Measurements from ENCODE around the gene CALM1.
"Not testable (repeated sequence)": the region's sequence is repeated elsewhere in the genome, so short reads cannot be mapped to it uniquely, and the experiment has no call there.

The CALM1 gene

DNA sequence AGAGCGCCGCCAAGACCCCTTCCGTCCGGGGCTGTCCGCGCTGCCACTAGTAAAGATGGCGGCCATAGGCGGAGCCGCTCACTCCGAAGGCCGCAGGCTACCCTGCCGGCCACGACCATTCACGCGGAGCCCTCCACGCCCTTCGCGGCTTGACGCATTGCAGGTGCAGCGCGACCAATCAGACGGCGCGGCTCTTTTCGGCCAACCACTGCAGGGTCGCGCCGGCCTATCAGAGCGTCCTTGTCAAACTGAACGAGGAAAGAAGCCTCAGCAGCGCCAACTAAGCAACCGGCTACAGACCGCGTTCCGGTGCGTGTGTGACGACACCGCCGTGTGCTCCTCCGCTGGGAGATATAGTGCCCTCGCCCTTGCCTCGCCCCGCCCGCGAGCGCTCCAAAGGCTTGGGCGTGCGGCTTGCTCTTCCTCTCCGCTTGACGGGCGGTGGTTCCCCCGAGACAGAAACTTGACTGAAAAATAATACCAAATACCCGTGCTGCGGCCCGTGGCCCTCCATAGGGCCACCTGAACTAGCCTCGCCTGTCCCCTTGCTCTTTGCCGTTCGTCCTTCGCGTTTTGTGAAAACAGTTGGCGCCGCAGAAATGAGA is 13.6 kb upstream of the CALM1 start:
- DNase-seq: peak; percentile 73 to 100 (median 99)

DNA sequence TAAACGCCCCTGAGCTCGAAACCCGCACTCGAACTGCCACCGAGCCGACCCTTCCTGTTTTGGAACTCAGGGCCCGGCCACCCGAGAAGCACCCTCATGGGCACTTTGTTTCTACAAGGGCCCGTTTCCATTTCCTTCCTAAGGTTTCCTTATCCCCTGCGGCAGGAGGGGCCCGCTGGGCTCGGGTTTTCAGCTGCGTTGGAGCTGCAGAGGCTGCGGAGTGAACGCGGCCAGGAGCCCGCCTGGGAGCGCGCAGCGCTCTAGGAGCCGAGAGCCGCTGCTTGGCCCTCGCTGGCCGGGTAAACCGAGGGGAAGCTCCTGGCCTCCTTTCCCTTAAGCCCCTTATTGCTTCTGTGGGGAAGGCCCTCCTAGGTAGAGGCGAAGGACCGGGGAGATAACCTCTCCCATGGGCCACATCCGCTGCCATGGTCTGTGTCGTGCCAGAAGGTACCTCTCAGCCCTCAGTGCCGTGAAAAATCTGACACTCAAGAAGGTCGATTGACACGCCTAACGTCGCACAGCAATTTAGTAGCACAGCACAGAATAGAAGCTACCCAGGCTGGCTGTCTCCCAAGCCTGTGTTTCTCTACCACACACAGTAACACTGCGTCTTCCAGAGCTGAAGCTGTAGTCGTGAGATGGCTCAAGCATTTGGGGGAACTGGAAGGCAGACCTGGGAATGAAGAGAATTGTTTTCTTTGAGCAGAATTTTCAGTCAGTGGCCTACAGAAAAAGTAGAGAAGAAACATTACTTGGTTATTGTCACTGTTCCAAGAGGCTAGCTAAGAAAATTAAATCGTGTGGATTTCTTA is 12.9 kb upstream of the CALM1 start:
- peak in 42 of 51 donors; percentile 22 to 87 (median 64) for DNase-seq

DNA sequence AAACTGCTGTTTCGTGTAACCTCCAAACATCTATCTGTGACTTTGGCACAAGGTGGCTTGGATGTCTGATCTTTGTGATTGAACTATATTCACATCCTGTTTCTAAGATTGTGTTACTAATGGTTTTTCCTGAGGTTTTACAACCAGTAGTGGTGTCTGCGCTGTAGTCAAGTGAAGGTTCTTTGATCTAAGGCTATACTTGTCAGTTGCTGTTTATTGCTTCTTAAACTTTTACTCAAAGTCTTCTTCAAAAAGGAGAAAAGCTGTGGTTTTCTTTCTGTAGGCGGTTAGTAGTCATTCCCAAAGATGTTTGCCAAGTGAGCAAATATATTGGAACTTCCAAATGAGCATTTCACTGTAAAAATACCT is 12.3 kb upstream of the CALM1 start:
- no peak for DNase-seq

DNA sequence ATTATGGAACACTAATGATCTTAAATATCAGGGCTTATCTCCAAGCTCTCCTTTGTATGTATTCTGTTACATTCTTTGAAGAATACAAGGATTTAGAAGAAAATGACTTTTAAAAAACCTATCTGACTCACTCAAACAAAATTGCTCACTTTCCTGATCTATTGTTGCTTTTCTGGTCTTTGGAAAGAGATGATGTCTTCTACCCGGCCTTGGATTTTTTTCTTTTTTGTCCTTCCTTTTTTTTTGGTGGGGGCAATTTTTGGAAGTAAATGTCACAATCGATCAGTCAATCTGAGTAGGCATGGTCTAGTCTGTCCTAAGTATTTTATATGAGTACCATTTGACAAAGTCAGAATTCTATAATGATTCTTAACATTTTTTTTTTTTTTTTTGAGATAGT is 10.5 kb upstream of the CALM1 start:
- DNase-seq: no peak

DNA sequence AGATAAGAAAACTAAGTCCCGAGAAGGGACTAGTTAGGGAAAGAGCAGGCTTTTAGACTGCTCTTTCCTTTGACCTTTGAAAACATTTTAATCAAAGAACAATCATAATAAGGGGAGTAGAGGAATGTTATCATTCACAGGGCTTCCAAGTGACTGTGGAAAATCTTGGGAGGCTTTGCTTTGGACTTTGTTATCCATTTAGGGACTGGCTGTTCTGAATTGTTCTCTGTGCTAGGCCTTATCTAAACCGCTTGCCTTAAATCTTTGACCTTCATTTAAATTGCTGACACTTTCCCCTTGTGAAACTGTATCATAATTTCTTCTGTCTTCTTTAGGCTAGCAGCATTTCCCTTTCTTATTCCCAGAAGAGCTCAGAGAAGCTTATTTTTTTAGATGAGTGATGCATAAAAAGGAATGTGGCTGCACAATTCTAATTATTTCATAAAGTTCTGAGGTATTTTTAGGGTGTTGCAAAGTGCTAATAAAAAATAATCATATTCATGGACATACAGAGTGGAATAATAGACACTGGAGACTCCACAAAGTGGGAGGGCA is 9.5 kb upstream of the CALM1 start:
- no peak for DNase-seq

DNA sequence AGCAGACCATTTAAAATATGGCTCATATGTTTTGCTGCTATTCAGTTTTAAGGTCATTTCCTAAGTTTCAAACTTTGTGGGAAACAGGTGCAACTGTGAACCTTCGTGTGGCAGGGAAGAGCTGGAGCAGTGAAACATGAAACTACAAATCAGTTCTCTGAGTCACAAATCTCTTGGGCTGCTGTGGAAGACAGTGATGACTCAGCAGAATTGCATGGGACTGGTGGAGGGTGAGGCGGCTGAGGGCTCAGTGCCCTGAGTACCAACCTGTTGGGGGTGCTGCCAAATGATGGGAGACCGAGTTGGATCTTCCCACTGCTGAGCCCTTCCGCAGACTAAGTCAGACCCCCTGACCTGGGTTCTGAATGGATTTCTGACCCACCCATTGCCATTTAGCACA is 8.4 kb upstream of the CALM1 start:
- no peak for DNase-seq

DNA sequence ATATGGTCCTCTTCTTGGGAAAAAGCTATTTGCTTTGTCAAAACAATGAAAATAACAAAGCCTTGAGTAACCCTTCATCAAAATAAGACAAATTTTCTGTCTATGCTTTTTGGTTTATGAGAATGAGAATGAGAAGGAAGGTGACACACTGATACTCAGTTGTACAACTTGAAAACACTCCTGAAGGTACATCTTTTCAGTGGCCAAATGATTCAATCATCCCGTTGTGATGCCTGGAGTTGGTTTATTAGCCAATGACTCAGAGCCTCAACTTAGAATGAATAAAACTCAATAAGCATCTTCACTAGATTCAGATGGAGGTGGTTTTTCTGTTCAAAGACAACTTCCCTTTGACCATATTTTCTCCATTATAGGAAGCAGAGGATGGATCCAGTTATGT is 7.8 kb upstream of the CALM1 start:
- no peak for DNase-seq

DNA sequence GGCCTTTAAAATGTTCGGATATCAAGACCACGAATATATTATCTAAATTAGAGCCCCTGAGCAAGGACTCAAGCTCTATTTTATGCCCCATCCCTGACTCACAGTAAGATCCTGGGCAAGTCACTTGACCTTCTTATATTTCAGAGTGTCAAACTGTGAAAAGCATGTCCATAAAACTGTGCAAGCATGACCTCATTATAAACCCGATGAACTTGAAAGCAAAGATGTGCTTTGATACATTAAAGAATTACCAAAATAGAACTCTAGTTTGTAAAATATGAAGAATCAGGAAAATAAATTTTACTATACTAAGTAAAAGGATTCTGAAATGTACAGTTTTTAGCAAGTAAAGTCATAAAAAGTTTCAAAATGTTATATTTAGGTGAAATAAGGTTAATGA is 2.9 kb upstream of the CALM1 start:
- no peak for DNase-seq

DNA sequence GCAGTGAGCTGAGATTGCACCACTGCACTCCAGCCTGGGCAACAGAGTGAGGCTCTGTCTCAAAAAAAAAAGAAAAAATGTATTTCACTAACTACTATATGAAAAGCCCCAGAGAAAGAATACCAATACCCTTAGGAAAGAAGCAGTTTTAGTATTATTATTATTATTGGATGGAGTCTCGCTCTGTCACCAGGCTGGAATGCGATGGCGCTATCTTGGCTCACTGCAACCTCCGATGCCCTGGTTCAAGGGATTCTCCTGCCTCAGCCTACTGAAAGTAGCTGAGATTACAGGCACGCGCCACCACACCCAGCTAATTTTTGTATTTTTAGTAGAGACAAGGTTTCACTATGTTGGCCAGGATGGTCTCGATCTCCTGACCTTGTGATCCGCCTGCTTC is 2.0 kb upstream of the CALM1 start:
- not testable (repeated sequence) for DNase-seq

DNA sequence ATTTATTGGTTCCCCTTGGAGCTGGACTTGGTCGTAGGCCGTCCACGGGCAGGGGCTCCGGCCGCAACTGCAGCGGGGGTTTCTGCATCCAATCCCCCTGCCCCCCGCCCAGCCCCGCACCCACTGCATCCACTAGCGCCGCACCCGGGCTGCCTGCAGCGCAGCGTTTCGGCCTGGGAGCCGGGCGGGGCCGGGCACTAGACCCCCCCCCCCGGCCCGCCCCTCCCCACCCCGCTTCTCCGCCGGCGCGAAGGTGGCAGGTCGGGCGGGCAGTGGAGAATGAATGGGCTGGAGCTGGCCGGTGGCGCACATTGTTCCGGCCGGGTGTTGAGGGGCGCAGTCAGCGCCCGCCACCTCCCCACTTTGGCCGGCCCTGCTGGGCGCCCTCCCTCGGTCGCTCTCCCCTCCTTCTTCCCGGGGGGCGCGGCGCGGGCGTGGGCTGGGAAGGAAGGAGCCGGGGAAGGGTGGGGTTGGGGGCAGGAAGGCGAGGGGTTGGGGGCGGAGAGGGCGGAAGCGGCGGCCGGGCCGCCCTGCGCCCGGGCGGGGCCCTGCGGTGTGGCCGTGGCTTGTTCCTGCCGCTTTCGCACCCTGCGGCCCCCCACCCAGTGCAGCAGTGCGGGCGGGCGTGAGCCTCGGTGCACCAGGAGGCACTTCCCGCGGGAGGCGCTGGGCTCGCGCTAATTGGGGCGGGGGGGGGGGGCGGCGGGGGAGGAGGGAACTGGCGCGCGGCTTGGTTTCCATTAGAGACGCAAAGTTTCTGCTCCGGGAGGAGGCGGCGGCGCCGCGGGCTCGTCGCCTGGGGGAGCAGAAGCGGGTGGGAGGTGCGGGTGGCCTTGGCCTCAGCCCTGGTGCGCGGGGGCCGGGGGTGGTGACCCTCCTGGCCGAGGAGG is 841 bp downstream of the CALM1 start:
- DNase-seq: peak in 40 of 51 donors; percentile 29 to 81 (median 61)

DNA sequence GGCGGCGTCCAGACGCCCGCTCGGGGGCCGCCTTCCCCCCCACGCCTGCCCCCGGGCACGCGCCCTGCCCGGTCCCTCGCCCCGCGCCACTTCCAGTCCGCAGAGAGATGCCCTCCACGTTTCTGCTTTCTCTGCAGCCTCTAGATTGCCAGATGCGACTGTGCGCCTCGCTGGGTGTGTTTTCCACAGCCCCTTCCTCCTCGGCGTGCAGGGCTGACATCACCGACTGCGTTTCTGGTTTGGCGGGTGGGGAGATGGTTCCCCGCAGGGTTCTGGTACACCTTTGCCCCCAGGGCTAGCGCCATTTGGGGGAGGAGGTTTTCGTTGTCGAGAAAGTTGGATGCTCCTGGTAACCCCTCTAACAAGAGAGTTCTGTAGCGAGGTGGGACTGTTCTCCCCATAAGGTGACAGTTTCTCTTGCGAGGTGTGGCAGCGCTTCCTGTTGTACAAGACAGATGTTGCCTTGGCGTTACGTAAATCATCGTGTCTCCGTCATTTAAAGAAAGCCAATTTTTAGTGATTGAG is 1.5 kb downstream of the CALM1 start:
- peak in 12 of 51 donors; percentile 49 to 81 (median 66) for DNase-seq

DNA sequence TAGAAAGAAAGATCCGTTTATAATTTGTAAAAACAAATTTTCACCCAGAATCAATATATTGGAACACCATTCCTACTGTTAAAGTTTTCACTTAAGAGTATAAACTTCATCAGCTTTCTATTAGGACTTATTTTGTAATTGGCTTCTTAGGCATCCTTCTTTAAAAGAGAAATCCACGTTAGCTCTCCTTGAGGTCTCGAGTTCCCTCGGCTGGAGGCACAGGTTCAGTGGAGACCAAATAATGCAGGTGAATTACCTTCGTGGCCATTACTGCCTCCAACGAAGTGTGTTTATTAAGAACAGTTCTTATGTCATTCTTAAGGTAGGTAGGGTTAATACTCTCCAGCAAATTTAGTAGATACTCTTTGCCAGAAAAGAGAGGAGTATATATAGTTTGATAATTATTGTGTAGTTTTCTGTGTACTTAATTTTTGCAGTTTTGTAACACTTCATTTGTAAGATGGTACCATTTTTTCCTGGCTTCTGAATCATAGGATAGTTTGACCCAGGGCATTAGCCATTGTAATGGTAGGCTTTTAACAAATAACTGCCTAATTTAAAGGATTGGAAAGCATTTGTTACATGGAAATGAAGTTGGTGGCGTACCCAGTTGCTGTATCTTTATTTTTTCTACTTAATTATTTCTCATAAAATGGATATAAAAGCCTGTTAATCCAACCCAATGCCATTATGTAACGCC is 2.2 kb downstream of the CALM1 start:
- no peak for DNase-seq

DNA sequence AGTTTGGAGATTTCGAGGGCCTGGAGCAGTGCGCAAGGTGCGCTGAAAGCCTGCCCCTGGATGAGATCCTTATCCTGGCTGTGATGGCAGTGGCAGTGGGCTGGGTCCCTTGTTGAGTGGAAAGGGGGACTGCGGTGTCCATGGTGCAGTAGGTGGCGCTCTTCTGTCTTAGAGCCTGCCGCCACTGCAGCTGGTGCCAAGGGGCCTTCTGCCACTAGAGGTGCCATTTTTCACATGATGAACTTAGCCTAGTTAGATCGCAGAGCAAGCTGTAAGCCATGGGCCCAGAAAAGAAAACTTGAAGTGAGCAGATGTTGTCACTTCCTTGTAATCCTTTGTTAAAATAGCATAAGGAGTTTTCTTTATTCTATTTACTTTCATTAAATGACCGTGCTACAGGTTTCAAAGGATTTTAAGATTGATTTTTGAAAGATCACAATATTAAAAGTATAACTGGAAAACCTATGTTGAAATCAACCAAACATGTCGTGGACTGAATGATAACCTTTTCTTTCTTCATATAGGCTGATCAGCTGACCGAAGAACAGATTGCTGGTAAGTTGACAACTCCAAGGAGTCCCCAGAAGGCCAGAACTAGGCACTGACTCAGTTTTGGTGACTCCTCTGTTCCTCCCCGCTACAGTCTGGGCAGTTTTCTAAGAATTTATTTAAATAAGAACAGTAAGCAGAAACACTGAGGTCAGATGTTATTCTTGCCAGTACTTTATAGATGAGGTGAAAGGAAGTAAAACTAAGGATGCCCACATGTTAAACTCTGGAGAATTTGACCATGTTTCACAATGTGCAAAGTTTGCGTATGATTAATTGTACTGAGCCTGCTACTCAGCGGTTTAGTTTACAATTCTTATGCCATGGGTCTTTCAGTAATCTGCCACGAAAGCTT is 3.0 kb downstream of the CALM1 start:
- peak in 49 of 51 donors; percentile 26 to 94 (median 82) for DNase-seq

DNA sequence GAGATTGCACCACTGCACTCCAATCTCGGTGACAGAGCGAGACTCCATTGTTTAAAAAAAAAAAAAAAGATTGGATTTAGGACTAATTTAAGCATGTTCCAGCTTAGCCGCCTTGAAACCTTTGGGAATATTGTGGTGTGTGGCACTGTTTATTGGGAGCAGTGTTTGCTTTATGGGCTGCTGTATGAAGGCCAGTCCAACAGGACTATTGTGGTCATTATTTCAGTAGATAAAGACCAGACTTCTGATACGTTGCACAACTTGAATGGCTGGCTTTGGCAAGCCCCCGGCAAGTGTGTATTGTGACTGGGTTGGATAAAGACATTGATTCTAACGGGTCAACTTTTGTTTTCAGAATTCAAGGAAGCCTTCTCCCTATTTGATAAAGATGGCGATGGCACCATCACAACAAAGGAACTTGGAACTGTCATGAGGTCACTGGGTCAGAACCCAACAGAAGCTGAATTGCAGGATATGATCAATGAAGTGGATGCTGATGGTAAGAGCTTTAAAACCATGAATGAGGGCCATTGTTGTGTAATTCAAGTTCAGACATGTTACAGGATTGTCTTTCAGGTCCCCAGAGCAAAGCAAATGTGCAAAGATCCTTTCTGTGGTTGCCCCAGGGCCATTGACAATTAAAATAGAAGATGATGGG is 4.2 kb downstream of the CALM1 start:
- no peak for DNase-seq

DNA sequence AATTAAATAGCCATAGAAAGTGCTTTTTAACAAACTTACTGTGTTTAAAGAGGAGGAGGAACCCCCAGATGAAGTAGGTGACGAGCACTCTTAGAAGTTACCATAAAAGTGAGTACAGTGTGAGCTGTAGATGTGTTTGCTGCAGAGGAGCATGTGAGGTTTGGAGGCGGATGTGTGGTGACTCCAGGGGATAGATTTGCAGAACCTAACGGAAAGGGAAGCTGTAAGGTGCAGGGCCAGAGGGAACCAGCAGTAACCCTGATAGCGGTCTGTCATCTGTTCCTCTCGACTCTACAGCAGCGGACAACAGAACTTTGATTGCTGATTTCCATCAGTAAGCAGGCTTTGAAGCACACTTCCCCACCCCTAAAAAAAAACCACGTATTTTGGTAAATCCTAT is 5.2 kb downstream of the CALM1 start:
- no peak for DNase-seq

DNA sequence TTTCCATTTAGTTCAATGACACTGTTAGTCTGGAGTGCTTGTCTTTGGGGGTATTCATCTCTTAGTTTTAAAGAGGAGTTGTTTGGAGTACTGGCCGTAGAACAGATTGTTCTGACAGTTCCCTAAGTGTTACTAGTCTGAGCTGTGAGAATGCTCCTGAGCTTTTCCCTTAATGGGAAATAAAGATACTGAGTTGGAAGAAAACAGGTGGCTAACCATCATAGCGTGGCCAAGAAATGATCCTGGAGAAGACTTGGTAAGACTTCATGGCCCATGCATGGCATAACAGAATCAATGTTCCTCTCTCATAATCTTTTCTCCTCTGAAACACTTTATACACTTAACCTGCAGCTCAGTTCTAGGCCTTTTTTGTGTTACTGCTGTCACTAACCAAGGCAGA is 6.2 kb downstream of the CALM1 start:
- DNase-seq: no peak

DNA sequence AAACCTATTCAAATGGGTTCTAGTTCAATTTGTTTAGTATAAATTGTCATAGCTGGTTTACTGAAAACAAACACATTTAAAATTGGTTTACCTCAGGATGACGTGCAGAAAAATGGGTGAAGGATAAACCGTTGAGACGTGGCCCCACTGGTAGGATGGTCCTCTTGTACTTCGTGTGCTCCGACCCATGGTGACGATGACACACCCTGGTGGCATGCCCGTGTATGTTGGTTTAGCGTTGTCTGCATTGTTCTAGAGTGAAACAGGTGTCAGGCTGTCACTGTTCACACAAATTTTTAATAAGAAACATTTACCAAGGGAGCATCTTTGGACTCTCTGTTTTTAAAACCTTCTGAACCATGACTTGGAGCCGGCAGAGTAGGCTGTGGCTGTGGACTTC is 8.3 kb downstream of the CALM1 start:
- no peak for DNase-seq

DNA sequence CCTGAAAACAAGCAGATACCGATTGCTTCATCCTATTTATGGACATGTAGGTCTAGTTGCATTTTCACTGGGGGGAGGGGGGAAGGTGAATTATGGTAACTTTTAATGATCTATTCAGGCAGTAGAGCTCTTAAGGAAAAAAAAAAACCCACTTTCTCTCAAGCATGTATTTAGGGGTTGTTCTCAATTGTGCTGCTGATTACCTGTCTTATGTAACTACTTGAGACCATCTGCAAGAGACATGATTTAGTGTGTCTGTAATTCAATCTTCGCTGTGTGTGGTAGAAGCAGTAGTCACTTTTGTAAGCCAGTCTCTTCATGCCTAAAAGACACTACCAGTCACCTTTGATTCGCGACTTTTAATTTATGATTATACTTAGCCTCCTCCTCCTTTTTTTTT is 8.9 kb downstream of the CALM1 start:
- DNase-seq: no peak

DNA sequence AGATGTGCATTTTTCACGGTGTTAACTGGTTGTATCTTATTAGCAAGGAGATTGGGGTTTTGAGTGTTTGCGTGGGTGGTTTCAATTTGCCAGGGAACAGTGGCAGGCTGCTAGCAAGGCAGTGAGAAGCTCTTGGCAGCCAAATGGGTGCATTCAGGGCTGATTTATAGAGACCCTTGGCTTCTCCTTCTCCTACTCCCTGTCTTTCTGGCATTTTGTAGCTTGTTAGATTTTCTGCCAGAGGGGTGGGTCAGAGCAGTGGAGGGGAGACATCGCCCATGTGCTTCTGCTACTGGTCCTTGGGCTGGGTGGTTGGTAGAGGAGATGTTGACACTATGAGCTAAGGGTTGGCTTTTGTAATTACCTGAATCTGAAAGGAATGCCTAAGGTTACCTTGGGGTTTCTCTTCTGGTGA is 9.6 kb downstream of the CALM1 start:
- peak in 1 of 51 donors; percentile 45 for DNase-seq
